HL-60 (cell line): ENCODE measurements around the gene FGF21.

Experiments
- DNase-seq, 2 experiments: peaks; one replicate each; pipeline ENCODE4 v3.0.0-alpha.2; 2010 to 2020; ENCODE audit warnings: low read depth in 1 of 2, low spot score in 1 of 2
- H3K27ac ChIP-seq: fragments of 250-450 bp; sonication (Bioruptor Pico); replicated peaks from 2 replicates; pipeline ENCODE4 v1.5.1; 2020; ENCODE audit warnings: mild to moderate bottlenecking, moderate library complexity
- H3K27me3 ChIP-seq: fragments of 250-450 bp; sonication (Bioruptor Pico); 2 replicates; pipeline ENCODE4 v1.5.1; 2021; ENCODE audit warnings: mild to moderate bottlenecking, moderate library complexity; ENCODE audit not compliant: insufficient read depth, poor library complexity, severe bottlenecking
- H3K4me3 ChIP-seq: replicated peaks from 2 replicates; pipeline ENCODE4 v1.5.1; 2011; ENCODE audit warnings: mild to moderate bottlenecking, control low read depth, low read length; ENCODE audit not compliant: insufficient read depth
- GABPA ChIP-seq: IDR thresholded peaks from 2 replicates; pipeline ENCODE4 v1.6.1; 2012; ENCODE audit warnings: low read depth
- POLR2AphosphoS5 ChIP-seq: IDR thresholded peaks from 2 replicates; pipeline ENCODE4 v1.6.1; 2012; ENCODE audit warnings: low read depth
- REST ChIP-seq: IDR thresholded peaks from 2 replicates; pipeline ENCODE4 v1.6.1; 2012; ENCODE audit warnings: low read depth; ENCODE audit not compliant: insufficient replicate concordance
- SPI1 ChIP-seq: IDR thresholded peaks from 2 replicates; pipeline ENCODE4 v1.6.1; 2012; ENCODE audit warnings: low read depth, mild to moderate bottlenecking, borderline replicate concordance
- TF ChIP-seq, protein P1 (sequence below): IDR thresholded peaks from one replicate; pipeline ENCODE4 v1.5.1; 2011; ENCODE audit warnings: low read length, control low read depth, inconsistent platforms; ENCODE audit not compliant: insufficient read depth

The FGF21 gene

GRCh38 chr19:48770734-48771472, 15.6 kb downstream of the FGF21 start:
- Histone ChIP-seq H3K27ac (no peak overlapping the region), H3K27me3 (no peaks in the 10 kb centered on the region), H3K4me3 (no peak overlapping the region)
- DNase-seq = no peak
- TF ChIP-seq POLR2AphosphoS5 = no peak

- Histone ChIP-seq H3K27ac (no peak overlapping the region), H3K27me3 (no peaks in the 10 kb centered on the region), H3K4me3 (no peak overlapping the region)
- no peak for DNase-seq
- no peak for TF ChIP-seq POLR2AphosphoS5
- TF ChIP-seq, protein P1, sequence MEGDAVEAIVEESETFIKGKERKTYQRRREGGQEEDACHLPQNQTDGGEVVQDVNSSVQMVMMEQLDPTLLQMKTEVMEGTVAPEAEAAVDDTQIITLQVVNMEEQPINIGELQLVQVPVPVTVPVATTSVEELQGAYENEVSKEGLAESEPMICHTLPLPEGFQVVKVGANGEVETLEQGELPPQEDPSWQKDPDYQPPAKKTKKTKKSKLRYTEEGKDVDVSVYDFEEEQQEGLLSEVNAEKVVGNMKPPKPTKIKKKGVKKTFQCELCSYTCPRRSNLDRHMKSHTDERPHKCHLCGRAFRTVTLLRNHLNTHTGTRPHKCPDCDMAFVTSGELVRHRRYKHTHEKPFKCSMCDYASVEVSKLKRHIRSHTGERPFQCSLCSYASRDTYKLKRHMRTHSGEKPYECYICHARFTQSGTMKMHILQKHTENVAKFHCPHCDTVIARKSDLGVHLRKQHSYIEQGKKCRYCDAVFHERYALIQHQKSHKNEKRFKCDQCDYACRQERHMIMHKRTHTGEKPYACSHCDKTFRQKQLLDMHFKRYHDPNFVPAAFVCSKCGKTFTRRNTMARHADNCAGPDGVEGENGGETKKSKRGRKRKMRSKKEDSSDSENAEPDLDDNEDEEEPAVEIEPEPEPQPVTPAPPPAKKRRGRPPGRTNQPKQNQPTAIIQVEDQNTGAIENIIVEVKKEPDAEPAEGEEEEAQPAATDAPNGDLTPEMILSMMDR = no peak
- TF ChIP-seq REST = no peak
- no peak for TF ChIP-seq SPI1
- no peak for TF ChIP-seq GABPA
Observed at GRCh38 chr19:48772503-48772953, 17.2 kb downstream of the FGF21 start.

GRCh38 chr19:48777139-48777538, 21.8 kb downstream of the FGF21 start:
- TF ChIP-seq SPI1 (no peak), REST (no peak), POLR2AphosphoS5 (no peak), GABPA (no peak)
- TF ChIP-seq, protein P1 = no peak
- no peak for DNase-seq
- H3K27me3 ChIP-seq = no peaks in the 10 kb centered on the region

DNA sequence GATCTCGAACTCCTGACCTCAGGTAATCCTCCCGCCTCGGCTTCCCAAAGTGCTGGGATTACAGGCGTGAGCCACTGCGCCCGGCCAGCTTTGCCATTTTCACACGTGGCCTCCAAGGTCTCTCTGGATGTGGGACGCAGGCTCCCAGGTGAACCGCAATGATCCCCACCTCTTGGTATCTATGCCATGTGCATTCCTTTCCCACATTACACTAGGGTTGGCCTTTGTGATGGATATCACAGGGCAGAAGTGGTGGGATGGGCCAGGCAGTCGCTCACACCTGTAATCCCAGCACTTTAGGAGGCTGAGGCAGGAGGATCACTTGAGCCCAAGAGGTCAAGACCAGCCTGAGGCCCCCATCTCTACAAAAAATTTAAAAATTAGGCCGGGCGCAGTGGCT, 22.4 kb downstream of the FGF21 start:
- no peak overlapping the region for H3K27ac ChIP-seq

More at GRCh38 chr19:48777139-48777538, 21.8 kb downstream of the FGF21 start:
- H3K27ac ChIP-seq = no peak overlapping the region
- H3K4me3 ChIP-seq = no peak overlapping the region

More for the DNA sequence above, 22.4 kb downstream of the FGF21 start:
- Histone ChIP-seq H3K4me3 (no peak overlapping the region), H3K27me3 (no peaks in the 10 kb centered on the region)
- TF ChIP-seq GABPA = no peak
- TF ChIP-seq POLR2AphosphoS5 = no peak
- TF ChIP-seq REST = no peak
- TF ChIP-seq, protein P1 = no peak
- TF ChIP-seq SPI1 = no peak
- DNase-seq = no peak
